ENCODE measurements around the gene IGFLR1.

The IGFLR1 gene

DNA sequence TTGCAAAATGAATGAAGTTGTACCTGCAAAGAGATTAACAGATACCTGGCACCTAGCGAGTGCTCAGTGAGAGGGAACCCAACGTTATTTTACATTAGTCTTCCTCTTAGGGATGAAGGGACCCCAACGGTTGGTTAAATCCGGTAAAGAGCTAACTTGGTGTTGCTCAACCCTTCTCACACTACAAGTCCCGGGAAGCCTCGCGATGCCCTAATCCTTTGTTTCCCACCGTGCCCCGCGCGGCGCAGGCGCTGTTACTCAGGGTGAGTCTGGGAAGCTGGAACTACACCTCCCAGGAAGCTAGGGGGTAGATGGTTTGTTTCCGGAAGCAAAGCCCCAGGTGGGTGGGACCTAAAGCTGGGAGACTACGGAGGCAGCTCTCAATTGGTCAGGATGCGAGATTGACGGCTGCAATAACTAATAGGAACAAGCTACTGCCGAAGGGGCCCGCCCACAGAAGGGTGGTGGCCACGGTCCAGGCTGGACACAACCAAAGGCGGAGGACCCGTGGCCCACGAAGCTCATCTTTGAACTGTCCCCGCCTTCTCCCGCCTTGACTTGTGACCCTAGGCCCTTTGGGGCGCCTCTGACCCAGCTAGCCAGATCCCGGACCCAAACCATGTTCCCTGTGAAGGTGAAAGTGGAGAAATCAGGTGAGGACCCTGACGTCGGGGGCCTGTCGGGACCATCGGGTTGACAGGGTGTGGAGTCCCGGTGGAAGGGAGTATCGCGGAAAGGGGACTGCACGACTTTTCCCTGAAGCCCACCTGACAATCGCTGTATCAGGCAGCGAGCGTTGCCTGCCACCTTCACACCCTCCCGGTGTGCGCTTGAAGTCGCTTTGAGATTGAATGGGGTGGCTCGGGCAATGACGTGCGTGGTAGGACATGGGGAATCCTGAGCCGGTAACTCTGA lies 6.1 kb upstream of the IGFLR1 start, which contains the start of gene LIN37:
Gene LIN37 (plus strand): TSS at position 471 of the 915 bp plus-strand sequence. CDS start 149 bp downstream, at position 620.
- Histone ChIP-seq H3K27ac (peak within 1 kb of the TSS; percentile 66), H3K4me3 (peak within 1 kb of the TSS; percentile 81), H3K36me3 (peaks cover 17% of the 10 kb centered on the region), H3K4me1 (peaks cover 58% of the 10 kb centered on the region), H3K4me2 (peak within 1 kb of the TSS; percentile 94), H3K27me3 (no peaks in the 10 kb centered on the region), H3K9ac (peak within 1 kb of the TSS; percentile 81), H3K9me3 (no peaks in the 10 kb centered on the region), H4K20me1 (no peaks in the 10 kb centered on the region)
- TF ChIP-seq Cebpa-rat (IDR thresholded peaks at IDR 0.05), result peak; percentile 95

DNA sequence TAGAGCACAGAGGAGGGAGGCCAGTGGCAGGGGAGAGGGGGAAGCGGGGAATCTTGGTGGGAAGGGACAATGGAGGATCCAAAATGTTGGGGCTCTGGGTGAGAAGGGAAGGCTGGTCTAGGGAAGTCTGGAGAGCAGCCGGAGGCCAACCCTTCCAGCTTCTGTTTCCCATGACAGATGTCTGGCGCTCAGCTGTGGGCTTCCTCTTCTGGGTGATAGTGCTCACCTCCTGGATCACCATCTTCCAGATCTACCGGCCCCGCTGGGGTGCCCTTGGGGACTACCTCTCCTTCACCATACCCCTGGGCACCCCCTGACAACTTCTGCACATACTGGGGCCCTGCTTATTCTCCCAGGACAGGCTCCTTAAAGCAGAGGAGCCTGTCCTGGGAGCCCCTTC lies 4.3 kb upstream of the IGFLR1 start:
- no peak for TF ChIP-seq Cebpa-rat (IDR thresholded peaks at IDR 0.05)
- Histone ChIP-seq H3K36me3 (no peaks in the 10 kb centered on the region), H3K4me2 (peak overlapping the region; percentile 94), H3K27ac (0 out of 2 replicates have a peak overlapping the region, but pooled peaks have one; percentile 94), H4K20me1 (no peaks in the 10 kb centered on the region), H3K4me3 (peak overlapping the region; percentile 74), H3K9ac (peak overlapping the region; percentile 79), H3K4me1 (peaks cover 76% of the 10 kb centered on the region), H3K9me3 (no peaks in the 10 kb centered on the region), H3K27me3 (no peaks in the 10 kb centered on the region)

GRCh38 chr19:35746087-35746462 lies 3.8 kb upstream of the IGFLR1 start:
- H3K27ac ChIP-seq, result peak overlapping the region; percentile 94
- no peaks in the 10 kb centered on the region for H3K9me3 ChIP-seq
- no peaks in the 10 kb centered on the region for H3K27me3 ChIP-seq
- peak overlapping the region; percentile 94 for H3K4me2 ChIP-seq
- no peak for TF ChIP-seq Cebpa-rat (IDR thresholded peaks at IDR 0.05)
- H4K20me1 ChIP-seq, result no peaks in the 10 kb centered on the region
- H3K4me3 ChIP-seq, result peak overlapping the region; percentile 74
- H3K4me1 ChIP-seq, result peaks cover 79% of the 10 kb centered on the region
- peak overlapping the region; percentile 79 for H3K9ac ChIP-seq
- no peaks in the 10 kb centered on the region for H3K36me3 ChIP-seq

DNA sequence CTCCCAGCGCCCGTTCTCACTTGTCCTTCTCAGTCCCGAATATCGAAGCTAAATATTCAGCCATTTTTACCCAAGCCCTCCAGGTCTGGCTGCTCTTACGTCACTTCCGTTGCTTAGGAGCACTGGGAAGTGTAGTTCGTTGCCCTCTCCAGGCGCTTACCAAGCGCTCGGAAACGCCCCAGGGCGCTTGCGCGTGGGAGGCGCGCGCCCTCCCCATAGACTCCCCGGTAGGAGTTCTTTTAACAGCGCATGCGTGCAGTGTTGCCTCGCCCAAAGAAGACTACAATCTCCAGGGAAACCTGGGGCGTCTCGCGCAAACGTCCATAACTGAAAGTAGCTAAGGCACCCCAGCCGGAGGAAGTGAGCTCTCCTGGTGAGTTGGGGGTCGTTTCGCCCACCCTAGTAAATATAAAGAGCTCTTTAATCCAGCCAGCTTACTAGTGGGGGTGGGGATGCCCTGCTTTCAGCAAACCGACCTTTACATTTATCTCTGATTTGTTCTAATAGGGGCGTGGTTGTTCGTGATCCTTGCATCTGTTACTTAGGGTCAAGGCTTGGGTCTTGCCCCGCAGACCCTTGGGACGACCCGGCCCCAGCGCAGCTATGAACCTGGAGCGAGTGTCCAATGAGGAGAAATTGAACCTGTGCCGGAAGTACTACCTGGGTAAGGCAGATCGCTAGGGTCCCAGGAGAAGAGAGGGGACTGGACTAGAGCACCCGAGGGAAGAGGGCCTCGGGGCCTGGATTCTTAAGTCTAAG lies 3.3 kb upstream of the IGFLR1 start, which contains the start of the genes PSENEN and U2AF1L4:
Gene PSENEN (plus strand): TSS at position 324 of the 759 bp plus-strand sequence. CDS start 280 bp downstream, at position 604.
Gene U2AF1L4 (minus strand): TSS at position 91 of the 759 bp plus-strand sequence. CDS start 27 bp downstream, at position 64.
- H3K4me3 ChIP-seq, result peak within 1 kb of the TSS; percentile 74

DNA sequence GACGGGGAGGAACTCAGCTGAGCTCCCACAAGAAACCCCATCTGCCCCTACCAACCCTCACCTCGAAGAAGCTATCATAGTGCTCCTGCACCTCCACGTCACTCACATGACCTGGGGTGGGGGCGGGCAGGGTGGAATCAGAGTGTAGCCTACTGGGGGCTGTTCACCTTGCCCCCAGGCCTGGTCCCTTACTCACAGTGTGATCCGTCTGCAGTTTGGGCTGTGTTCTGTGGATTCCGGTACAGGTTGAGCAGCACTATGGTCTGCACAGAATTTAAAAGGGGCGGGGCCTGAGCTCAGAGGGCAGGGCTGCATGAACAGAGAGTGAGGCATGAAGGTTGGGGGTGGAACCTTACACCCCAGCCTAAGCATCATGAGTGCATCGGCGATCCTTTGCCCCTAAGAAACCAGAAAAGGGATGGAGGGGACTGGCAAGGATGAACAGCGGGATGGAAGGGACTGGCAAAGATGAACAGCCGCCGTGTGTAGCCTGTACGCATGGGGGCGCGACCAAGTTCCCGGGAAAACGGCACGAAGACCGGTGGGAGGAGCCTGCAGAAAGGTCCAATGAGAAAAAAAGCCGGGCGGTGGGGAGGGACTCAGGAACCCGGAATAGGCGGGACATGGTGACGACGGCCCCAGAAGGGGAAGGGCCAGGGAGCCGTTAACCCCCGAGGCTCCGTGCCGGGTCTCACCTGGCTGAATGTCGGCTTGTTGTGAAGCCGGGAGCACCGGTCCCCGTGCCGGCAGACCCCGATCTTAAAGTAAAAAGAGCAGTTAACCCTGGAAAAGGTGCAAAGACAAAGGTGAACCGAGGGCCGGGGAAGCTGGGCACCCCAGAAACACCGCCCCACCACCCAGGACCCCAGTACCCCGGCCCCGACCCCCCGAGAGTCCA lies 2.4 kb upstream of the IGFLR1 start:
- H3K4me2 ChIP-seq, result peak overlapping the region; percentile 98
- peak overlapping the region; percentile 74 for H3K4me3 ChIP-seq
- H3K4me1 ChIP-seq, result peaks cover 72% of the 10 kb centered on the region
- peak overlapping the region; percentile 94 for H3K27ac ChIP-seq
- H3K27me3 ChIP-seq, result no peaks in the 10 kb centered on the region
- H4K20me1 ChIP-seq, result peaks cover 5% of the 10 kb centered on the region
- no peaks in the 10 kb centered on the region for H3K9me3 ChIP-seq
- H3K36me3 ChIP-seq, result no peaks in the 10 kb centered on the region
- no peak for TF ChIP-seq Cebpa-rat (IDR thresholded peaks at IDR 0.05)
- H3K9ac ChIP-seq, result peak overlapping the region; percentile 93

More for the DNA sequence above, 3.3 kb upstream of the IGFLR1 start, which contains the start of the genes PSENEN and U2AF1L4:
- Histone ChIP-seq H3K9me3 (no peaks in the 10 kb centered on the region), H3K36me3 (no peaks in the 10 kb centered on the region), H3K4me2 (peak within 1 kb of the TSS; percentile 98), H4K20me1 (no peaks in the 10 kb centered on the region), H3K27me3 (no peaks in the 10 kb centered on the region), H3K27ac (peak within 1 kb of the TSS; percentile 94), H3K4me1 (peaks cover 76% of the 10 kb centered on the region), H3K9ac (peak within 1 kb of the TSS; percentile 93)
- no peak for TF ChIP-seq Cebpa-rat (IDR thresholded peaks at IDR 0.05)

- Histone ChIP-seq H3K36me3 (peaks cover 7% of the 10 kb centered on the region), H3K27ac (no peak overlapping the region), H4K20me1 (peaks cover 13% of the 10 kb centered on the region), H3K9me3 (no peaks in the 10 kb centered on the region), H3K4me1 (peaks cover 69% of the 10 kb centered on the region), H3K9ac (no peak overlapping the region), H3K4me3 (peak overlapping the region; percentile 74), H3K27me3 (no peaks in the 10 kb centered on the region), H3K4me2 (peak overlapping the region; percentile 98)
- TF ChIP-seq Cebpa-rat (IDR thresholded peaks at IDR 0.05), result no peak
These were observed 1.6 kb upstream of the IGFLR1 start for GRCh38 chr19:35743640-35744429.

DNA sequence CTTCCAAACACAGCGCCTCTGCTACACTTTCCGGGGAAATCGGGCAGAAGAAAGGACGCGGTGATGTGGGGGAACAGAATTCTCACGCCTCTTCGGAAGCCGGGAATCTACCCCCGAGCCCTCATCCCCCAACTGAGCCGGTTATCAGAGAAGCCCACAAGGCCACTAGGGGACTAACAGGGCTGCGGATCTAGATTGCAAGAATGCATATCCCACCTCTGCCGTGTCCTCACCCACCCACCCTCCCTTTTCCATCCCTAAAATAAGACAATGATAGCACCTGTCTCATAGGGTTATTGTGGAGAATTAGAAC lies 1.1 kb downstream of the IGFLR1 start:
- peak overlapping the region; percentile 88 for H3K27ac ChIP-seq

GRCh38 chr19:35740423-35741202 lies 1.6 kb downstream of the IGFLR1 start:
- Histone ChIP-seq H3K4me3 (peak overlapping the region; percentile 71), H3K36me3 (peaks cover 39% of the 10 kb centered on the region), H4K20me1 (peaks cover 42% of the 10 kb centered on the region), H3K27ac (peak overlapping the region; percentile 79), H3K4me2 (peak overlapping the region; percentile 98), H3K9ac (peak overlapping the region; percentile 76), H3K9me3 (no peaks in the 10 kb centered on the region), H3K4me1 (peaks cover 65% of the 10 kb centered on the region), H3K27me3 (no peaks in the 10 kb centered on the region)
- peak; percentile 33; the same call in 1 of the 2 replicates for TF ChIP-seq Cebpa-rat (IDR thresholded peaks at IDR 0.05)

More for the DNA sequence above, 1.1 kb downstream of the IGFLR1 start:
- peak overlapping the region; percentile 71 for H3K4me3 ChIP-seq
- peaks cover 33% of the 10 kb centered on the region for H3K36me3 ChIP-seq
- peak overlapping the region; percentile 76 for H3K9ac ChIP-seq
- TF ChIP-seq Cebpa-rat (IDR thresholded peaks at IDR 0.05), result no peak
- H3K9me3 ChIP-seq, result no peaks in the 10 kb centered on the region
- no peaks in the 10 kb centered on the region for H3K27me3 ChIP-seq
- H3K4me1 ChIP-seq, result peaks cover 63% of the 10 kb centered on the region
- H4K20me1 ChIP-seq, result peaks cover 40% of the 10 kb centered on the region
- peak overlapping the region; percentile 98 for H3K4me2 ChIP-seq
